ENCODE results near the gene SELE.

Gene SELE

GRCh38 chr1:169680377-169681019 lies 53.4 kb downstream of the SELE start:
- no peak for DNase-seq

- DNase-seq: no peak
Measured at GRCh38 chr1:169679692-169680091, 54.2 kb downstream of the SELE start.

- DNase-seq: no peak
Measured at GRCh38 chr1:169676001-169676400, 57.9 kb downstream of the SELE start.
